Fibroblast of pulmonary artery (primary cell): Measurements from ENCODE around the gene MINAR2.

Experiments used
- DNase-seq: peaks from one replicate; pipeline ENCODE4 v3.0.0-alpha.2; 2010; ENCODE audit warnings: low read depth
- H3K4me3 ChIP-seq: replicated peaks from 2 replicates; pipeline ENCODE4 v1.5.1; 2011; ENCODE audit warnings: low read depth, mild to moderate bottlenecking, control low read depth, low read length, moderate library complexity
- TF ChIP-seq, protein P1 (sequence below): IDR thresholded peaks from 2 replicates; pipeline ENCODE4 v1.5.1; 2011; ENCODE audit warnings: mild to moderate bottlenecking, control low read depth, low read length, inconsistent platforms; ENCODE audit errors: missing control alignments

MINAR2 gene, protein sequence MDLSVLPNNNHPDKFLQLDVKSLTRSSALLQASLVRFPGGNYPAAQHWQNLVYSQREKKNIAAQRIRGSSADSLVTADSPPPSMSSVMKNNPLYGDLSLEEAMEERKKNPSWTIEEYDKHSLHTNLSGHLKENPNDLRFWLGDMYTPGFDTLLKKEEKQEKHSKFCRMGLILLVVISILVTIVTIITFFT

DNA sequence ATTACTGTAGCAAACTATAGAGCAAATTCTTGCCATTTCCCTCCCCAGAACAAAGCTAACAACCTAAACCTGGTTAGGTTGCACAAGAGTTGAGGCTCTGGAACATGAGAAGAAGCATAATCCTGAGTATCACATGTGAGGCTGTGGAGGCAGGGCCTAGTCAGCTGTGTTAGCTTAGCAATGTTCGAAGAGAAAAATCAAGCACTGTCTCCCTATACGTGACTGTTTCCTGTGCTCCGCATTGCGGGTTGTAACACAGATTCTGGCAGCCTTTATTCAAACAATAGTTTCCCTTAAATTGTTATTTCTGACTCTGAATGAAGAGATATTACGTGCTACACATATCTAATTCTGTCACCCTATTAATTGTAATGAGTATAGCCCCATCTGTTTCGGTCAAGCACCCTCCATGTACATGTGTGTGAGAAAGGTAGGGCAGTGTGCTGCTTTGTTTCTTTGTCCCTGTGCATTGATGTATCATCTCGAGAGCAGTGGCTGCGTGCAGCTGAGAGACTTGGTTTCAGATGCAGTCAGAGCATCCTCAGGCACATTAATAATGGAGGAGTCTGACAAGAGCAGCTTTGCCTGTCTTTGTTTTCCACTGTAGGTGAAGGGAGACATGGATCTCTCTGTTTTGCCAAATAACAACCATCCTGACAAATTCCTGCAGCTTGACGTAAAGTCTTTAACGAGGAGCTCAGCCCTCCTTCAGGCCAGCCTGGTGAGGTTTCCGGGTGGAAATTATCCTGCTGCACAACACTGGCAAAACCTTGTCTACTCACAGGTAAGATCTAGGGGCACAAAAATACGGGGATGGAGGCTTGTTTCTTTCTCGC lies at the start of gene MINAR2:
Gene MINAR2, plus strand, starts transcription at position 523 of the 836 bp plus-strand sequence. Its CDS starts 97 bp downstream, at position 620.
- TF ChIP-seq, protein P1, sequence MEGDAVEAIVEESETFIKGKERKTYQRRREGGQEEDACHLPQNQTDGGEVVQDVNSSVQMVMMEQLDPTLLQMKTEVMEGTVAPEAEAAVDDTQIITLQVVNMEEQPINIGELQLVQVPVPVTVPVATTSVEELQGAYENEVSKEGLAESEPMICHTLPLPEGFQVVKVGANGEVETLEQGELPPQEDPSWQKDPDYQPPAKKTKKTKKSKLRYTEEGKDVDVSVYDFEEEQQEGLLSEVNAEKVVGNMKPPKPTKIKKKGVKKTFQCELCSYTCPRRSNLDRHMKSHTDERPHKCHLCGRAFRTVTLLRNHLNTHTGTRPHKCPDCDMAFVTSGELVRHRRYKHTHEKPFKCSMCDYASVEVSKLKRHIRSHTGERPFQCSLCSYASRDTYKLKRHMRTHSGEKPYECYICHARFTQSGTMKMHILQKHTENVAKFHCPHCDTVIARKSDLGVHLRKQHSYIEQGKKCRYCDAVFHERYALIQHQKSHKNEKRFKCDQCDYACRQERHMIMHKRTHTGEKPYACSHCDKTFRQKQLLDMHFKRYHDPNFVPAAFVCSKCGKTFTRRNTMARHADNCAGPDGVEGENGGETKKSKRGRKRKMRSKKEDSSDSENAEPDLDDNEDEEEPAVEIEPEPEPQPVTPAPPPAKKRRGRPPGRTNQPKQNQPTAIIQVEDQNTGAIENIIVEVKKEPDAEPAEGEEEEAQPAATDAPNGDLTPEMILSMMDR: no peak
- DNase-seq: no peak

DNA sequence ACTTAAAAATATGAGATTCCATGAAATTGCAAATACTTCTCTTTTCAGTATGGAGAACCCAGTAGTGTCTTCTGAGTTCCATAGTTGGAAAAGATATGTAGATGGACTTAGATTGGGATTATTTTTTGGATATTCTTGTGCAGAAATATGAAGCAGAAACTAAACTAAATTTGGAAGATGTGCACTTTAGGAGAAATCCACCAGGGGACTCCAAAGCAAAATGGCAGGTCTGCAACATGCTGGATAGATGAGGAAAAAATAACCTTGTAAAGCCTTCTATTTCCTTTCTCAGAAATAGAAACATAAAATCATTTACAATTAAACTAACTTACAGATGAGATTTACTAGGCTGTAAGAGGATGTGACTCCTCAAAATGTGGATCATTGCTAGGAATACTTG lies 49.2 kb upstream of the MINAR2 start:
- DNase-seq: no peak
- H3K4me3 ChIP-seq: no peak overlapping the region
- TF ChIP-seq, protein P1: peak; percentile 33

More for the DNA sequence above, at the start of gene MINAR2:
- no peak within 1 kb of the TSS for H3K4me3 ChIP-seq

DNA sequence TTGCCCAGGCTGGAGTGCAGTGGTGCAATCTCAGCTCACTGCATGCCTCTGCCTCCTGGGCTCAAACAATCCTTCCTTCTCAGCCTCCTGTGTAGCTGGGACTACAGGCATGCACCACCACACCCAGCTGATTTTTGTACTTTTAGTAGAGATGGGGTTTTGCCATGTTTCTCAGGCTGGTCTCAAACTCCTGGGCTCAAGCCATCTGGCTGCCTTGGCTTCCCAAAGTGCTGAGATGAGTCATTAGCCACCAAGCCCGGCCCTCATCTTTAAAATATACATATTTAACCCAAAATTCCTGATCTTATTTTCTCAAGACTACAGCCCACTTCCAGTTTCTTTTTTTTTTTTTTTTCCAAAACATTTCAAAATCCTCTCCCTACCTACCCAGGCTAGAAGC lies 31.7 kb upstream of the MINAR2 start:
- TF ChIP-seq, protein P1: no peak
- DNase-seq: no peak
- no peak overlapping the region for H3K4me3 ChIP-seq

DNA sequence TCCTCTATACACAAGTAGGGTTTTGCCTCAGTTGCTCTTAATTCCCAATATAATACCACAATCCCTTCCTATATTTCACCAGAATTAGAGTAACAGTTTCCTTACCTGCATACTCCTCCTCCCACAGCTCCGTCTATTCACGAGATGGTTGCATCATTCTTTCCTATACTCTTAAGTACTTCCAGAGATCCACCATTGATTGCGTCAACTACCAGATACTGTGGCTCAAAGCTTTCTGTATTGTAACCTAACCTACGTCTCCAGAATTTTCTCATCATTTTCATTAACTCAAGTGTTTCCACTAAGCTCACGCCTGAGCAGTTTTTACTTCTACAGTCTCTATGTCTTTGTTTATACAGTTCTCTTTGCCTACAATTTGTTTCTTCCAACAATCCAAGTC lies 31.2 kb upstream of the MINAR2 start:
- TF ChIP-seq, protein P1: no peak
- no peak overlapping the region for H3K4me3 ChIP-seq
- no peak for DNase-seq

DNA sequence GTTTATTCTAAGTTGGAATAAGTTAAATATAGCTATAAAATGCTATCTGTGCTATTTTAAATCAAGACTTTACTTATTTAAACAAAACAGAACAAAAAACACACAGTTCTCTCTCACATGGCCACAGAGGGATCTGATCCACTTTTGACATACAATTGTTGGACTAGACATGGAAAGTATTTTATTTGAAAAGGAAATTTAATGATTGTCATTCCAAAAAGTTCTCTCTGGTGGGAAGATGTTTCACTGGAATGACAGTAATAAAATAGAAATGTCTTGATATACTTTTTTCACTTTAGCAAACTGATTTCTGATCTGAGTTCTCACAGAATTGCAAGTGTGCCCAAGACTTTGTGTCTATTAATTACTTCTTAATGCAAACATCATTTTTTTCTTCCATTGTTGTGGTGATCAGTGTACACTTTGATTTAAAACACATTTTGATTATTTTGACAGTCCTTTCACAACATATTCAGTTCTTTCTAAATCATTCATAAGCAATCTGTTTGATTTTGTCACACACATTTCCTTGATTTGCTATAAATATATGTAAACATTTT lies 30.1 kb upstream of the MINAR2 start:
- TF ChIP-seq, protein P1: no peak
- DNase-seq: no peak
- H3K4me3 ChIP-seq: no peak overlapping the region

DNA sequence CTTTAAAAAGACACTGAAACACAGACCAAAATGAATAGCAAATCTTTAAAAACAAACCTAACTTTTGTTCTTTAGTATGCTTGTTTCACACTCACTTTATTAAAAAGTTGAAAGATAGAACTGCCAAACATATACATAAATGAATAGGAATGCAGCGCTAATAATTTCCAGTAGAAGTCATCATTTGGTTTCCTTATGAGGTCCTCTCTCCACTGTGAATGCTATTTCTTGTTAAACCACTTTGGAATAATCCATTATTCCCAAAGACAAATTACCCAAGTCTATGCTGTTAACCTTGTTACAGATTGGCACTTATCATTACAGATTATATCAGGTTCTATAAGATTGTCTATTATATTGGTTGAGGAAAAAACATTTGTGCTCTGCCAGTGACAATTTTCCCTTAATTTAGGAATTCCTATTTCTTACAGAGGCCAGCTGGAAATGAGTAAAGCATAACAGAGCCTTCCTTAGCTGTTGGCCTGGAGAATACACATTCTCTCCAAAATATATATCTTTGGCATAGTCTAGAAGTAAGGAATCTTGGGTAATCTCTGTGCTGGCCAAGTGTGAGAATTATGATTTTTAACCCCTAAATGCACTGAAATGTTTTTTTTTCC lies 29.3 kb upstream of the MINAR2 start:
- DNase-seq: peak; percentile 9
- H3K4me3 ChIP-seq: no peak overlapping the region
- TF ChIP-seq, protein P1: no peak
